GM10248 (cell line): ENCODE data around the gene HDDC2.

ENCODE experiments used
- CTCF ChIA-PET: fragments of 300-600 bp; sonication (Branson Sonifier 250); formaldehyde crosslinking; extraction: SDS; loops from one replicate; lab custom pipeline; 2021; ENCODE audit warnings: antibody characterized with exemption; lab: Yijun Ruan, JAX
- POLR2A ChIA-PET: fragments of 350-650 bp; sonication (Branson Sonifier 250); formaldehyde crosslinking; extraction: SDS; loops from one replicate; lab custom pipeline; 2020; ENCODE audit warnings: antibody characterized with exemption; lab: Yijun Ruan, JAX
- DNase-seq: peaks from one replicate; pipeline ENCODE4 v3.0.0; 2012; ENCODE audit errors: extremely low spot score
- TF ChIP-seq, protein P1 (sequence below): IDR thresholded peaks from 2 replicates; pipeline ENCODE4 v1.5.1; 2012; ENCODE audit warnings: mild to moderate bottlenecking, low read depth; ENCODE audit errors: extremely low read depth, missing control alignments, control extremely low read depth

Gene HDDC2

DNA sequence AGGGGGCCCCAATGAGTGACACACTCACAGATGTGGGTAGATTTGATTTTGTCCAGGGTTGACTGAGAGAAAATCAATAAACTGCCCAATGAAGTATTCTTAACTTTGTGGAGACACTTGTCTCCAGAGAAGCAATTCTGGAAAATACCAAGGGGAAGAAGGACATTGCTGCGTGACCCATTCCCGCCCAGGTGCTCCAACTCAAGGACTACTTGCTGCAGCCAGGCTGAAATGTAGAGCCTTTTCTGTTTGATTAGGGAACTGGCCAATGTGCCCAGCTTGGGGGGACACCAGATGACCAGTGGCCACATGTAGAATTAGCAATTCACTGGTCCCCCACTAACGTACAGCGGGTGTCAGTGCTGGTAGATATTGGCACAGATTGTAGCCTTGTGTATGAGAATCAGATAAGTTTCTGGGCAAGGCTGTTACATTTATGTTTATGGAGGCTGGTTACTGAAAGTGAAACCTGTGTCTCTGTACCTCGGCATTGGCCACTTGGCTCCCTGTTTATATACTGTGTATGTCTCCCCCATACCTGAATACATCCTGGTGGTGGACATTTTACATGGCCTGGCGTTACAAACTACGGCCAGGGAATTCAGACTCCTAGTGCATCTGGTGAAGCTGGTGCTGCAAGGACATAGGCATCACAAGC lies 32.3 kb downstream of the HDDC2 start:
- DNase-seq: no peak
- ChIA-PET POLR2A (no interaction called here), CTCF (interaction anchor here (1.4 kb wide), 1 partner anchor 9 kb away, joined by 3 read pairs; no protein-coding TSS in a partner anchor)
- TF ChIP-seq, protein P1, sequence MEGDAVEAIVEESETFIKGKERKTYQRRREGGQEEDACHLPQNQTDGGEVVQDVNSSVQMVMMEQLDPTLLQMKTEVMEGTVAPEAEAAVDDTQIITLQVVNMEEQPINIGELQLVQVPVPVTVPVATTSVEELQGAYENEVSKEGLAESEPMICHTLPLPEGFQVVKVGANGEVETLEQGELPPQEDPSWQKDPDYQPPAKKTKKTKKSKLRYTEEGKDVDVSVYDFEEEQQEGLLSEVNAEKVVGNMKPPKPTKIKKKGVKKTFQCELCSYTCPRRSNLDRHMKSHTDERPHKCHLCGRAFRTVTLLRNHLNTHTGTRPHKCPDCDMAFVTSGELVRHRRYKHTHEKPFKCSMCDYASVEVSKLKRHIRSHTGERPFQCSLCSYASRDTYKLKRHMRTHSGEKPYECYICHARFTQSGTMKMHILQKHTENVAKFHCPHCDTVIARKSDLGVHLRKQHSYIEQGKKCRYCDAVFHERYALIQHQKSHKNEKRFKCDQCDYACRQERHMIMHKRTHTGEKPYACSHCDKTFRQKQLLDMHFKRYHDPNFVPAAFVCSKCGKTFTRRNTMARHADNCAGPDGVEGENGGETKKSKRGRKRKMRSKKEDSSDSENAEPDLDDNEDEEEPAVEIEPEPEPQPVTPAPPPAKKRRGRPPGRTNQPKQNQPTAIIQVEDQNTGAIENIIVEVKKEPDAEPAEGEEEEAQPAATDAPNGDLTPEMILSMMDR: no peak

DNA sequence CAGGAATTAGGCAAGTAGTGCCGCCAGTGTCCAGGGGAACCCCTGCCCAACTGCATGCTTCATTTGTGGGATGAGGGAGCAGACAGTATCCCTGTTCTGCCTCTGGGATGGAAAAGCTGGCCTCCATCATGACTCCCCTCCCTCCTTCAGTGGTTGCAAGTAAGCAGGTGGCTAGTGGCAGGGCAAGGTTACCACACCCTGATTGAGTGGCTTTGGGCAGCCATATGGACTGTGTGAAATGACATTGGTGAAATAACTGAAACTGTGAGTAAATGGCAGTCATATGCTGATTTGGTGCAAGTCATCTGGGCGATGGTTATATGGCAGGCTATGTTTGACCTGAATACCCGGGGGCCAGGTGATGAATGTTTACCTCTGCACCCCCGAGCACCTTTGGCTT lies 33.0 kb downstream of the HDDC2 start:
- POLR2A ChIA-PET: no interaction called here
- CTCF ChIA-PET: interaction anchor here (1.3 kb wide), 1 partner anchor 42 kb away, joined by 3 read pairs; no protein-coding TSS in a partner anchor
- TF ChIP-seq, protein P1: no peak
- no peak for DNase-seq

DNA sequence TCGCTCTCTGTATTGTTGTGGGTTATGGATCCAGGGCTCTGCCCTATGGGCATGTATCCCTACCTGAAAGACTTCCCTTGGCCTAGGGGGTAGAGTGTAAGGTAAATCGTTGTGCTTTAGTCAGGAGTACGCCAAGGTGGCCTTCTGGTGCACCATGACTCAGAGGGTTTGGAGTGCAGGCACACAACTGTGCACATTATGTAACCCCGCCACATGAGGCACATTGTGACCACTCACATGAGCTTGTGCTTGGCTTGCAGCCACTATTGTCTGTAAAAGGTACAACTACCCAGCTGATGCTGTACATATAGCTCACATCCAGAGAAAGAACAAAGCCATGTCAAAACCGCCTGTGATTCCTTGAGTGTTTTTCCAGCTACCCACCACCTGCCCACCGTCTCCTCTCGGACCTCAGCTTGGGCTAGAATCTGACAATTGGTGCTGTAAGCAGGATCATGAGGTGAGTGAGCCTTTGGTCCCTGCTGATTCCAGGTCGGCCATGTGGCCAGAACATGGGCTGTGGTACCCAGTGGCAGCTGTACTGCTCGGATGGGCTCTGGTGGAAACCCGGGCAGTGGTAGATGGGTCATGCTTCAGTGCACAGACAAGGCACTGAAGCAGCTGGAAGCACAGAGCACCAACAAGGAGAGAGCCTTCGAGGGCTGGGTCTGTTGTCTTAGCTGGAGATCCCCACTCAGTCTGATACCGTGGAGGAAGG lies 33.8 kb downstream of the HDDC2 start:
- POLR2A ChIA-PET: no interaction called here
- no peak for DNase-seq
- TF ChIP-seq, protein P1: no peak
- CTCF ChIA-PET: interaction anchor here (1.0 to 1.3 kb wide), 2 partner anchors 12 to 43 kb away, joined by 3 to 4 read pairs; no protein-coding TSS in a partner anchor

DNA sequence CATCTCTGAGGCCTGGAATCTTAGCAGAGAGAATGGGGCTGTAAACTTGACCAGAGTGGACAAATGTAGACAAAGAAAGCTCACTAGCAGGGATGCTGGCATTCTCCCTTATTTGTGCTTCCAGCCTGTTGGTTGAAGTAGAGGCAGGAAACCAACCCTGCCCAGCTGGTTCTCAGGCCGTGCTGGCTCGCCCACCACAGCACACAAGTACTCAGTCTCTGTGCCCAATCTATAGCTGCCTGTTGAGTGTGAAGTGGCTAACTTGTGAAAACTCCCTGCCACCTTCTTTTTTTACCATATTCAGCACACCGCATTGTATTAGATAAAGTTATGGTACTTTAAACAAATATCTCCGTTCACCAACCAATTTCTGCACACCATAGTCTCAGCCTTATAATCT lies 37.3 kb downstream of the HDDC2 start:
- ChIA-PET POLR2A (no interaction called here), CTCF (interaction anchor here (1.2 to 1.6 kb wide), 3 partner anchors 10 to 43 kb away, joined by 3 to 4 read pairs (median 3); no protein-coding TSS in a partner anchor)
- TF ChIP-seq, protein P1: no peak
- DNase-seq: no peak

DNA sequence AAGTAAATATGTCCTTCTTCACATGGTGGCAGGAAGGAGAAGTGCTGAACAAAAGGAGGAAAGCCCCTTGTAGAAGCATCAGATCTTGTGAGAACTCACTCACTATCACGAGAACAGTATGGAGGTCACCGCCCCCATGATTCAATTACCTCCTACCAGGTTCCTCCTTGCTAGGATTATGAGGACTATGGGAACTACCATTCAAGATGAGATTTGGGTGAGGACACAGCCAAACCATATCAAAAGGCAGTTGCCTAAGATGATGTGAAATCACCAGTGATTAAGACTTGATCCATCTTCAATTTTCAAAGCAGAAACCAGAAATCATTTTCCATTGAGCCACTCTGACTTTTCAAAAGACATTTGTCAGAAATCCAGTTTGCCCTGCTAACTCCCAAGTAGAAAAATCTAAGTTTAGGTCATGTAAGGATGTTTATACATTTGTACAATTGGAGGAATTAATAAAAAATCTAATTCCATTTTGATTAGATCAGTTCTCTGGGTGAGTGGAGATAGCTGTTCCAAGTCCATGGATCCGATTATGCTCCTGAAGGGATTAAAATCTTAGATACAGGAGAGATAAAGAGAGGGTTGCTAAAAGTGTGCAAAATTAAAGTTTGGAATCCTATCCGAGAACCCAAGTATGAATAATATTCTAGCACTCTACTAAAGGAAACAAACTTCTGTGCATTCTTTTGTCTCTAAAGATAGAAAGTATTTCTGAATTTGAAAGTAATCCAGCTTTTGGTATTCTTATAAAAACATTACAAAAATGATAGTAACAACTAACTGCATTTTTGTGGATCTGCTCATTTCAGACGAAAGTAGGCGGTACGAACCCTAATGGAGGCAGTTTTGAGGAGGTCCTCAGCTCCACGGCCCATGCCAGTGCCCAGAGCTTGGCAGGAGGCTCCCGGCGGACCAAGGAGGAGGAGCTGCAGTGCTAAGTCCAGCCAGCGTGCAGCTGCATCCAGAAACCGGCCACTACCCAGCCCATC lies 39.5 kb downstream of the HDDC2 start:
- ChIA-PET POLR2A (no interaction called here), CTCF (no interaction called here)
- TF ChIP-seq, protein P1: no peak
- no peak for DNase-seq

DNA sequence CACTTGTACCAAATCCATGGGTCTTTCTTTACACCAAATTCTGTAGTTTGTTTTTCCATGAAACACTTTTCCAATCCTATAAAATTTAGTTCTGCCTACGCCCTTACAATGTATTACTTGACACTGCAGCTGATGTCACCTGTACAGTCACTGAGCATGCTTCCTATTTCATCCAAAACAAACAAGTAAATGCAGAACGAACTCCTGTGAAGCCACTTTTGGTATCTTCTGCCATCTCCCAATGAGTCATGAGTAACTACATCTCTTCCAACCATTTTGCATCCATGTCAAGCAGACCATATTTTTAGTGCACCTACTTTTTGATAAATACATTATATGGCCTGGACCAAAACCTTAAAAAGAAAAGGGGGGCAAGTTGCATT lies 42.4 kb downstream of the HDDC2 start:
- TF ChIP-seq, protein P1: no peak
- ChIA-PET POLR2A (no interaction called here), CTCF (no interaction called here)
- DNase-seq: no peak
